ENCODE results near the gene ZNF286A. TPM values are rescaled to one million over a fixed set of nuclear protein-coding genes. Genes with fewer than 3 reads are reported as not detected.
A peak's percentile ranks its signal among the peaks of the same experiment; 100 is the strongest.
"Not testable (repeated sequence)": the region's sequence is repeated elsewhere in the genome, so short reads cannot be mapped to it uniquely, and the experiment has no call there.

The ZNF286A gene
- total and polyA plus RNA-seq, 10 of the 15 experiments (the other 5 are each of a cell fraction or from before 2014, with no cell fraction given), result 8.1 to 31.2 (median 18.2) TPM

- ChIA-PET CTCF (no interaction called here), RAD21 (ENCODE audit: unreplicated experiment) (no interaction called here), SMC1A (ENCODE audit: uncharacterized antibody, unreplicated experiment) (no interaction called here), POLR2A (no interaction called here)
- no peak for TF ChIP-seq JUND (IDR thresholded peaks at IDR 0.05; ENCODE audit: low read depth, low read length)
- TF ChIP-seq CREB1 (IDR thresholded peaks at IDR 0.05; ENCODE audit: low read depth), result 0 out of 2 replicates have a peak, but pooled peaks have one; percentile 26
- Histone ChIP-seq H2AFZ (ENCODE audit: control insufficient read depth, low read depth, low read length) (no peak overlapping the region), H3K79me2 (ENCODE audit: control insufficient read depth, insufficient read depth, low read length) (no peaks in the 10 kb centered on the region), H3K4me3 (no peak overlapping the region), H3K9me3 (replicated peaks; ENCODE audit: control insufficient read depth, insufficient read depth, low read length) (no peaks in the 10 kb centered on the region), H3K9ac (ENCODE audit: control insufficient read depth, insufficient read depth, low read length) (no peak overlapping the region), H3K27me3 (replicated peaks in 1 of 2; ENCODE audit: control insufficient read depth in 2 of 2, insufficient read depth in 2 of 2, low read length in 1 of 2) (no peaks in the 10 kb centered on the region), H3K4me2 (ENCODE audit: control insufficient read depth, insufficient read depth) (no peak overlapping the region), H3K4me1 (ENCODE audit: control insufficient read depth, insufficient read depth, low read length) (peaks cover 3% of the 10 kb centered on the region; the same call in 1 of the 2 replicates), H3K36me3 (ENCODE audit: control insufficient read depth in 2 of 2, insufficient read depth in 2 of 2, low read length in 1 of 2) (no peaks in the 10 kb centered on the region), H3K27ac (ENCODE audit: control insufficient read depth, insufficient read depth) (peak overlapping the region; percentile 8; the same call in 1 of the 2 replicates), H4K20me1 (ENCODE audit: control insufficient read depth, insufficient read depth) (no peaks in the 10 kb centered on the region)
- FAIRE-seq (peak; percentile 13), DNase-seq (ENCODE audit: low read depth, low spot score) (peak; percentile 33), ATAC-seq (peak; percentile 92)
- WGBS (ENCODE audit: insufficient coverage, insufficient replicate concordance, low lambda C conversion rate, missing lambda C conversion rate), result 25% methylated on average over 8 of the region's 8 CpGs
- intact Hi-C loops (cut with micrococcal nuclease; ENCODE audit: unreplicated experiment) (no loop called here), in situ Hi-C loops (cut with MboI) (no loop called here)
- no TSS peak for BruUV-seq (replicated peaks)
Observed at GRCh38 chr17:15651583-15652110, 47.9 kb upstream of the ZNF286A start.

- Histone ChIP-seq H3K9me3 (replicated peaks; ENCODE audit: control insufficient read depth, insufficient read depth, low read length) (no peaks in the 10 kb centered on the region), H4K20me1 (ENCODE audit: control insufficient read depth, insufficient read depth) (no peaks in the 10 kb centered on the region), H3K27ac (ENCODE audit: control insufficient read depth, insufficient read depth) (no peak overlapping the region), H2AFZ (ENCODE audit: control insufficient read depth, low read depth, low read length) (no peak overlapping the region), H3K27me3 (replicated peaks in 1 of 2; ENCODE audit: control insufficient read depth in 2 of 2, insufficient read depth in 2 of 2, low read length in 1 of 2) (no peaks in the 10 kb centered on the region), H3K4me1 (ENCODE audit: control insufficient read depth, insufficient read depth, low read length) (peaks cover 3% of the 10 kb centered on the region; the same call in 1 of the 2 replicates), H3K4me3 (no peak overlapping the region), H3K9ac (ENCODE audit: control insufficient read depth, insufficient read depth, low read length) (no peak overlapping the region), H3K36me3 (ENCODE audit: control insufficient read depth in 2 of 2, insufficient read depth in 2 of 2, low read length in 1 of 2) (no peaks in the 10 kb centered on the region), H3K4me2 (ENCODE audit: control insufficient read depth, insufficient read depth) (no peak overlapping the region), H3K79me2 (ENCODE audit: control insufficient read depth, insufficient read depth, low read length) (no peaks in the 10 kb centered on the region)
- no TSS peak for BruUV-seq (replicated peaks)
- no peak for ATAC-seq
- ChIA-PET SMC1A (ENCODE audit: uncharacterized antibody, unreplicated experiment) (no interaction called here), POLR2A (no interaction called here), RAD21 (ENCODE audit: unreplicated experiment) (no interaction called here), CTCF (no interaction called here)
- TF ChIP-seq EGR1 (IDR thresholded peaks at IDR 0.05; ENCODE audit: borderline replicate concordance in 1 of 2, low read depth in 2 of 2, low read length in 2 of 2), result no peak
- no peak for TF ChIP-seq ZNF384 (IDR thresholded peaks at IDR 0.05; ENCODE audit: borderline replicate concordance, low read depth, low read length)
- no peak for TF ChIP-seq SIX5 (IDR thresholded peaks at IDR 0.05; ENCODE audit: low read depth, low read length, severe bottlenecking)
- TF ChIP-seq FOS (IDR thresholded peaks at IDR 0.05; ENCODE audit: borderline replicate concordance, extremely low read depth, insufficient read length), result no peak
- TF ChIP-seq IRF4 (IDR thresholded peaks at IDR 0.05; ENCODE audit: low read depth, low read length), result no peak
- no peak for TF ChIP-seq POLR2AphosphoS5 (IDR thresholded peaks at IDR 0.05; ENCODE audit: low read length)
- TF ChIP-seq SRF (IDR thresholded peaks at IDR 0.05; ENCODE audit: low read depth in 2 of 2, low read length in 2 of 2), result no peak
- no peak for TF ChIP-seq NFXL1 (IDR thresholded peaks at IDR 0.05; ENCODE audit: borderline replicate concordance)
- no peak for TF ChIP-seq ATF3 (IDR thresholded peaks at IDR 0.05; ENCODE audit: borderline replicate concordance, extremely low read depth, low read depth, low read length)
- TF ChIP-seq SMC3 (IDR thresholded peaks at IDR 0.05; ENCODE audit: borderline replicate concordance, low read length), result no peak
- WGBS (ENCODE audit: insufficient coverage, insufficient replicate concordance, low lambda C conversion rate, missing lambda C conversion rate), result 90% methylated on average over 5 of the region's 6 CpGs
- DNase-seq (ENCODE audit: low read depth, low spot score), result no peak
- no peak for FAIRE-seq
- in situ Hi-C loops (cut with MboI) (no loop called here), intact Hi-C loops (cut with micrococcal nuclease; ENCODE audit: unreplicated experiment) (no loop called here)
Observed at GRCh38 chr17:15652960-15653359, 46.6 kb upstream of the ZNF286A start.

- BruUV-seq (replicated peaks); H3K27me3 ChIP-seq (replicated peaks in 1 of 2; ENCODE audit: control insufficient read depth in 2 of 2, insufficient read depth in 2 of 2, low read length in 1 of 2); H3K79me2 ChIP-seq (ENCODE audit: control insufficient read depth, insufficient read depth, low read length); H3K27ac ChIP-seq (ENCODE audit: control insufficient read depth, insufficient read depth); in situ Hi-C loops (cut with MboI); H3K36me3 ChIP-seq (ENCODE audit: control insufficient read depth in 2 of 2, insufficient read depth in 2 of 2, low read length in 1 of 2); intact Hi-C loops (cut with micrococcal nuclease; ENCODE audit: unreplicated experiment); H3K4me3 ChIP-seq; H4K20me1 ChIP-seq (ENCODE audit: control insufficient read depth, insufficient read depth); H3K9ac ChIP-seq (ENCODE audit: control insufficient read depth, insufficient read depth, low read length); POLR2A ChIA-PET; FAIRE-seq; H3K9me3 ChIP-seq (replicated peaks; ENCODE audit: control insufficient read depth, insufficient read depth, low read length); CTCF ChIA-PET; DNase-seq (ENCODE audit: low read depth, low spot score); H2AFZ ChIP-seq (ENCODE audit: control insufficient read depth, low read depth, low read length); H3K4me1 ChIP-seq (ENCODE audit: control insufficient read depth, insufficient read depth, low read length); ATAC-seq; H3K4me2 ChIP-seq (ENCODE audit: control insufficient read depth, insufficient read depth); SMC1A ChIA-PET (ENCODE audit: uncharacterized antibody, unreplicated experiment): not testable (repeated sequence)
- WGBS (ENCODE audit: insufficient coverage, insufficient replicate concordance, low lambda C conversion rate, missing lambda C conversion rate), result 92% methylated on average over 3 of the region's 3 CpGs
- RAD21 ChIA-PET (ENCODE audit: unreplicated experiment), result interaction anchor here (0.6 kb wide), 1 partner anchor 344 kb away, joined by 3 read pairs; no protein-coding TSS in a partner anchor
Observed at GRCh38 chr17:15654401-15654800, 45.2 kb upstream of the ZNF286A start.

Data from GM12878 (cell line).